DOHH2 (cell line): Measurements from ENCODE around the gene HSF5.

Experiments used
- CTCF ChIP-seq: fragments of 200-600 bp; sonication (generic); IDR thresholded peaks from one replicate; pipeline ENCODE4 v1.5.1; 2014; ENCODE audit warnings: antibody characterized with exemption, mild to moderate bottlenecking, low read depth, low read length; ENCODE audit not compliant: poor library complexity, severe bottlenecking
- EZH2phosphoT487 ChIP-seq: fragments of 200-600 bp; sonication (generic); IDR thresholded peaks from 2 replicates; pipeline ENCODE4 v1.6.1; 2017; ENCODE audit warnings: borderline replicate concordance, mild to moderate bottlenecking, antibody characterized with exemption, low read length, moderate library complexity, mixed read lengths

- TF ChIP-seq CTCF (no peak), EZH2phosphoT487 (no peak)
Measured at GRCh38 chr17:58402679-58403078, 85.5 kb downstream of the HSF5 start.
